Left ventricle myocardium superior (tissue), 1 donor: ENCODE results near the gene PLA2G2F. TPM values are rescaled to one million over a fixed set of nuclear protein-coding genes. Genes with fewer than 3 reads are reported as not detected.
A peak's percentile ranks its signal among the peaks of the same experiment; 100 is the strongest.

ENCODE experiments used
- ATAC-seq: fragments of 200-7000 bp; cut with Tn5 transposase; one replicate; pipeline ENCODE4 v1.9.1; 2020; ENCODE audit warnings: mild to moderate bottlenecking, moderate library complexity
- DNase-seq: peaks from one replicate; pipeline ENCODE4 v3.0.0-alpha.2; 2020
- intact Hi-C: fragments of 100-400 bp; cut with micrococcal nuclease; formaldehyde crosslinking; loops from one replicate; pipeline ENCODE4 v1.11.0; 2022
- total RNA-seq: library from RNA; stranded (reverse); fragmentation: NEBNext Ultra II Directional; extraction: Animal tissue kit (Norgen Biotek cat#: 25700); gene quantifications from one replicate; pipeline ENCODE4 v1.2.1, GENCODE V29; 2021
- donor health status: DM: no; HTN: yes; CAD: no; lungs with severe emphysema.

The PLA2G2F gene
- total RNA-seq, 1 donor from 2014 or later: not detected

- no peak for DNase-seq
- intact Hi-C loops: no loop called here
- ATAC-seq: no peak
These were observed 871 bp downstream of the PLA2G2F start for GRCh38 chr1:20139776-20140612.

GRCh38 chr1:20141001-20141400, 1.9 kb downstream of the PLA2G2F start:
- DNase-seq (no peak), ATAC-seq (no peak)
- intact Hi-C loops: no loop called here

- DNase-seq (no peak), ATAC-seq (no peak)
- intact Hi-C loops: no loop called here
These were observed 2.3 kb downstream of the PLA2G2F start for GRCh38 chr1:20141466-20141865.

GRCh38 chr1:20142001-20142710, 3.0 kb downstream of the PLA2G2F start:
- ATAC-seq (no peak), DNase-seq (no peak)
- intact Hi-C loops: no loop called here

DNA sequence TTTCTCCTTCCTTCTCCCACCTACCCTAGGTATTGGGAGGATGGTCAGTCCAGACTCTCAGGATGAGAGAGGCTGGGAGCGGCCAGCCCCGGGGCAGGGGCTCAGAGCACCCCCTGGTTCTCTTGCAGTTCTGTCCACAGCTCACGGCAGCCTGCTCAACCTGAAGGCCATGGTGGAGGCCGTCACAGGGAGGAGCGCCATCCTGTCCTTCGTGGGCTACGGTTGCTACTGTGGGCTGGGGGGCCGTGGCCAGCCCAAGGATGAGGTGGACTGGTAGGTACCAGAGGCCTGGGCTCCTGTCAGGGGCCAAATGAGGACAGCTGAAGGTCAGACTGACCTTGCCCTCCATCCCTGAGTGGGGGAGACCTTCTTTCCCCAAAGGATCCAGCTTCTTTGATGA, 4.2 kb downstream of the PLA2G2F start:
- intact Hi-C loops: no loop called here
- no peak for DNase-seq
- no peak for ATAC-seq

DNA sequence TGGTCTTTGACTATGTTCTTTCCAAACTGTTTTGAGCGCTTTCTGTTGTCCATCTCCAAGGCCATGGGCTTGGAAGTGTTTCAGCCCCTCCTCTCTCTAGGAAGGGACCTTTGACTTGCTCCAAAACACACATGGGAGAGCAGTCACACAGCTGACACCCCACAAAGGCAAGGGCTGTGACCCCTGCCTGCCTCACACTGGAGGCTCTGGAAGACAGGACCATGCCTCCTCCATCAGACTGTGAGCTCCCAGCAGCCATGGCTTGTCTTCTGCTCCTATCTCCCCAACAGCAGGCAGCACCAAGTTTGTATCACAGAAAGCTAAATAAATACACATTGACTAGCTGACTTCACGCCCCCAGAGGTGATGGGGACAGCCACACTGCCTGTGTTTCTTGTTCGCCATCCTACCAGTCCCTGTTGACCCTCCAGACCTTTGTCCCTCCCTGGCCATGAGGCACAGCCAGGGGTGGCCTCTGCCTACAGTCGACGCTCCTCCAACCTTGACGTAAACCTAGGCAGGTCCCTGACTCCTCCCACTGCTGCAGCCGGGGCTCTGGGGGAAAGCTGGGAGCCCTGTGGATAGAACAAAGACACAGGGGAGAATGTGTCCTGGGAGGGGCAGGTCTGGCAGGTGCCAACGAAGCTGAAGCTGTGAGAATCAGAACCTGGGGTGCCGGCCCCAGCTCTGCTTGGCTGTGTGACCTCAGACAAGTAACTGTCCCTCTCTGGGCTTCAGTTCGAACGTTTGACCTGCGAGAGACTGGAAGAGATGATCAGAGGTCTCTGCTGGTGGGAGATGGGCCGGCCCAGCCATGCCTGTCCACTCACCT, 4.8 kb downstream of the PLA2G2F start:
- intact Hi-C loops: no loop called here
- ATAC-seq (no peak), DNase-seq (no peak)

DNA sequence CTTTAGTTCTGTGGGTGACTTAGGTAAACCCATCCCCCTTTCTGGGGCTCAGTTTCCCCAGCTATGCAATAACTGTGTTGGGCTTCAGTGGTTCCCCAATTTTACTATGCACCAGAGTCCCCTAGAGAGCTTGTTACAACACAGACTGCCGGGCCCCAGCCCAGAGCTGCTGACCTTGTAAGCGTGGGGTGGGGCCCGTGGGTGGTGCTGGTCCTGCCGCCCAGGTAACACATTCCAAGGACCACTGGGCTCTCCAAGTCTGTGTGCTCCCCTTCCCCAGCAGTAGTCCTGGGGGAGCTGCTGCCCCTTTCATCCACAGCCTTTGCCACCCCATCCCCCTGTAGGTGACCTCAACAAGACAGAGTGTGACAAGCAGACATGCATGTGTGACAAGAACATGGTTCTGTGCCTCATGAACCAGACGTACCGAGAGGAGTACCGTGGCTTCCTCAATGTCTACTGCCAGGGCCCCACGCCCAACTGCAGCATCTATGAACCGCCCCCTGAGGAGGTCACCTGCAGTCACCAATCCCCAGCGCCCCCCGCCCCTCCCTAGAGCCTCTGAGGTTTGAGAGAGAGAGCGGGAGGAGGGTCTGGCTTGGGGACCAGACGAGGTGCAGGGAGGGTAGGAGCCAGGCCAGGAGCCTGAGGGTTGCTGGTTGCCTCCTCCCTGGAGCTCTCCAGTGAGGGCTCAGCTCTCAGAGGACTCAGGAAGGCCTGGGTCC, 8.9 kb downstream of the PLA2G2F start:
- intact Hi-C loops: no loop called here
- ATAC-seq (no peak), DNase-seq (no peak)

GRCh38 chr1:20148571-20149500, 9.7 kb downstream of the PLA2G2F start:
- DNase-seq (no peak), ATAC-seq (no peak)
- intact Hi-C loops: no loop called here

GRCh38 chr1:20149601-20150325, 10.6 kb downstream of the PLA2G2F start:
- DNase-seq (no peak), ATAC-seq (no peak)
- intact Hi-C loops: loop anchor here (5.0 kb wide), 1 partner anchor 52 kb away; no protein-coding TSS in a partner anchor

DNA sequence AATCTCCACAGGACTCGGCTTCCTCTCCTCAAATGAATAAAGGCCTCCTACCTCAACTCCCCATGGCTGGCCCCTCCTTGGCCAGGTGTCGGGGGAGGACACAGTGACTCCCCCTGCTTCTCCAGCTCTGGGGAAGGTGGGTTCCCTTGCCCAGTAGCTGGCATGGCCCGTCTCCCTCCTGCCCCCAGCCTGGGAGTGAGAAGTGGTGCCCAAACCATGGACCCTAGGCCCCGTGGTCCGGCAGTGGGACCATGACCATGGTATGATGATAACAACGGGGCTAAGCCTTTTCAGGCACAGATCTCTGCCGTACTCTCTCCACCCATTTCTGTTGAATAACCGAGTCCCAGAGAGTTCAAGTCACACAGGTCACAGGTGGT, 11.2 kb downstream of the PLA2G2F start:
- no peak for ATAC-seq
- no peak for DNase-seq
- intact Hi-C loops: loop anchor here (5.0 kb wide), 1 partner anchor 53 kb away; no protein-coding TSS in a partner anchor

DNA sequence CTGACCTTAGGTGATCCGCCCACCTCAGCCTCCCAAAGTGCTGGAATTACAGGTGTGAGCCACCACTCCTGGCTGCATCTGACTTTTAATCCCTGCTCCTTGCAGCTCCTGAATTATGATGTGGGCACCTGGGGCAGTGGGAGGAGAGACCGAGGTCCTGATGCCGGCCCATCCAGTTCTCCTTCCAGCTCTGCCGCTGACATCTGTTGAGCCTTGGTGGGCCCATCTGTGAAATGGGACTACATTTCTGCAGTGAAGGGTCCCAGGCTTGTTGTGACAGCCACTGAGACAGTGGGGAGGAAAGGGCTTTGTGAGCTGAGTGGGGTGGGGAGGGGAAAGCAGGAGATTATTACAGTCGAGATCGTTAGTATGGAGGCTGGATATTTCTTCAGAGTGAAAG, 11.8 kb downstream of the PLA2G2F start:
- DNase-seq (no peak), ATAC-seq (no peak)
- intact Hi-C loops: loop anchor here (5.0 kb wide), 1 partner anchor 54 kb away; no protein-coding TSS in a partner anchor

GRCh38 chr1:20151906-20152598, 12.9 kb downstream of the PLA2G2F start:
- intact Hi-C loops: loop anchor here (5.0 kb wide), 1 partner anchor 55 kb away; no protein-coding TSS in a partner anchor
- ATAC-seq: peak; percentile 95

GRCh38 chr1:20152599-20152930, 13.4 kb downstream of the PLA2G2F start:
- intact Hi-C loops: loop anchor here (5.0 kb wide), 1 partner anchor 55 kb away; no protein-coding TSS in a partner anchor
- DNase-seq (no peak), ATAC-seq (no peak)

More at GRCh38 chr1:20151906-20152598, 12.9 kb downstream of the PLA2G2F start:
- peak; percentile 90 for DNase-seq

DNA sequence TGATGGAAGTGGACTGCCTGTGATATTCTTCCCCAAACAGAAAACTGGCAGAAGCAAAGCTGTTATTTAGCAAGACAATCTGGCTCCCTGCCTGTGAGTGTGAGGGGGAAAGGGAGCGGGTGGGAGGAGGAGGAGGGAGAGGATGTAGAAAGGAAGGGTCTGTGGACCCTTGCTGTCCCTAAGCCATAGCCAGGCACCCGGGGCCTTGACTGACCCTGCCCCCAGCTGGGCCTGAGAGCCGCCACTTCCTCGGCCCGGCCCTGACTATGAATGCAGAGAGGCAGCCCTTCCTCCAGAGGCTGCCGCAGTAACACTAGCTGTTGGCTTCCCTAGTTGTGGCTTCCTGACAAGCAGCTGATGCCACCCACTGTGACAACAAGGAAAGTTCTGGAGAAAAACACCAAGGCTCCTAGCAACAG, 13.9 kb downstream of the PLA2G2F start:
- DNase-seq: peak; percentile 48
- peak; percentile 61 for ATAC-seq
- intact Hi-C loops: loop anchor here (5.0 kb wide), 1 partner anchor 56 kb away; no protein-coding TSS in a partner anchor

- ATAC-seq: no peak
- intact Hi-C loops: loop anchor here (5.0 kb wide), 1 partner anchor 57 kb away; no protein-coding TSS in a partner anchor
- DNase-seq: no peak
These were observed 15.2 kb downstream of the PLA2G2F start for GRCh38 chr1:20154301-20154831.
